SK-MEL-5 (cell line): ENCODE data around the gene OR52M1. TPM values are rescaled to one million over a fixed set of nuclear protein-coding genes. Genes with fewer than 3 reads are reported as not detected.
A peak's percentile ranks its signal among the peaks of the same experiment; 100 is the strongest.

Experiments
- DNase-seq: peaks from one replicate; pipeline ENCODE4 v3.0.0-alpha.2; 2016; ENCODE audit warnings: low read depth, low spot score
- in situ Hi-C: cut with HindIII; loops from 2 replicates; pipeline ENCODE4 v1.10.0; 2016; ENCODE audit warnings: low sequenced_read_pairs, high pct_unique_total_duplicates, low pct_unique_long_range_greater_than_20kb
- total RNA-seq: library from RNA; depleted of rRNA; stranded (reverse); fragments of >200 nt; shearing (Covaris generic); gene quantifications from 2 replicates; pipeline ENCODE4 v1.2.3, GENCODE V29; 2014; rRNA removed

OR52M1 gene
- total RNA-seq, 1 experiment from 2014 or later = not detected

GRCh38 chr11:4551346-4551979 is 6.5 kb downstream of the OR52M1 start:
- in situ Hi-C loops = no loop called here
- peak; percentile 51 for DNase-seq

GRCh38 chr11:4559527-4560440 is 14.8 kb downstream of the OR52M1 start:
- DNase-seq = no peak
- in situ Hi-C loops = no loop called here

- in situ Hi-C loops = no loop called here
- DNase-seq = no peak
These were observed 15.5 kb downstream of the OR52M1 start for GRCh38 chr11:4560467-4560866.

- in situ Hi-C loops = no loop called here
- no peak for DNase-seq
These were observed 20.4 kb downstream of the OR52M1 start for GRCh38 chr11:4565371-4565770.

GRCh38 chr11:4569075-4569474 is 24.1 kb downstream of the OR52M1 start:
- in situ Hi-C loops = no loop called here
- no peak for DNase-seq

- no peak for DNase-seq
- in situ Hi-C loops = no loop called here
These were observed 31.9 kb downstream of the OR52M1 start for GRCh38 chr11:4576880-4577279.

- no peak for DNase-seq
- in situ Hi-C loops = no loop called here
These were observed 32.8 kb downstream of the OR52M1 start for GRCh38 chr11:4577761-4578160.

GRCh38 chr11:4578624-4579023 is 33.6 kb downstream of the OR52M1 start:
- in situ Hi-C loops = no loop called here
- DNase-seq = no peak

GRCh38 chr11:4580124-4580523 is 35.1 kb downstream of the OR52M1 start:
- no peak for DNase-seq
- in situ Hi-C loops = no loop called here

GRCh38 chr11:4581443-4581842 is 36.5 kb downstream of the OR52M1 start, which contains the start of gene OR52I2:
Gene OR52I2 (plus strand): TSS chr11:4581743.
- in situ Hi-C loops = no loop called here
- DNase-seq = no peak

- in situ Hi-C loops = no loop called here
- no peak for DNase-seq
These were observed 44.0 kb downstream of the OR52M1 start for GRCh38 chr11:4589017-4589416.

- no peak for DNase-seq
- in situ Hi-C loops = no loop called here
These were observed 48.7 kb downstream of the OR52M1 start, which contains the start of gene OR52I1 for GRCh38 chr11:4593739-4594138. Gene OR52I1 (plus strand): TSS chr11:4594039. CDS start chr11:4594039, 0 bp downstream.

Other genes starting within 250 kb of the OR52M1 start
- not detected in 2 replicates for gene OR52B4, start 176.8 kb upstream of the OR52M1 start, total RNA-seq
- 14.2 and 15.2 TPM in 2 replicates for gene TRIM21, start 151.5 kb upstream of the OR52M1 start, total RNA-seq
- not detected in 2 replicates for gene OR52K2, start 95.9 kb upstream of the OR52M1 start, total RNA-seq
- not detected in 2 replicates for gene OR52K1, start 62.5 kb upstream of the OR52M1 start, total RNA-seq
- gene OR52I2, start 36.6 kb downstream of the OR52M1 start, total RNA-seq = not detected in 2 replicates
- not detected in 2 replicates for gene OR52I1, start 48.8 kb downstream of the OR52M1 start, total RNA-seq
- gene TRIM68, start 63.0 kb downstream of the OR52M1 start, total RNA-seq = 8.8 and 12.2 TPM in 2 replicates
- not detected in 2 replicates for gene OR51D1, start 92.3 kb downstream of the OR52M1 start, total RNA-seq
- gene OR51E1, start 98.8 kb downstream of the OR52M1 start, total RNA-seq = not detected in 2 replicates
- gene OR51E2, start 152.7 kb downstream of the OR52M1 start, total RNA-seq = not detected in 2 replicates
- gene MMP26, start 159.6 kb downstream of the OR52M1 start, total RNA-seq = not detected in 2 replicates
- not detected in 2 replicates for gene OR51F1, start 224.7 kb downstream of the OR52M1 start, total RNA-seq